Spleen (tissue), 11 donors: ENCODE measurements around the gene SPATA33. TPM values are rescaled to one million over a fixed set of nuclear protein-coding genes. Genes with fewer than 3 reads are reported as not detected.
A peak's percentile ranks its signal among the peaks of the same experiment; 100 is the strongest.
"Not testable (repeated sequence)": the region's sequence is repeated elsewhere in the genome, so short reads cannot be mapped to it uniquely, and the experiment has no call there.

Experiments
- DNase-seq: peaks from one replicate; pipeline ENCODE4 v3.0.0-alpha.2; 2020
- H3K27ac ChIP-seq, 8 donors: fragments of 200-600 bp; sonication (generic) in 7 of 8; 1 replicate in 4 of 8; 2 replicates in 4 of 8; pipeline versions ENCODE4 v1.5.0 to v1.8.0; 2016 to 2021; ENCODE audit warnings: inconsistent platforms in 4 of 8, mild to moderate bottlenecking in 4 of 8, moderate library complexity in 1 of 8
- H3K27me3 ChIP-seq, 7 donors: fragments of 200-600 bp; sonication (generic) in 6 of 7; replicated peaks in 1 of 7; 1 replicate in 4 of 7; 2 replicates in 3 of 7; pipeline versions ENCODE4 v1.5.0 to v1.8.0; 2016 to 2021; ENCODE audit warnings: inconsistent platforms in 3 of 7, mild to moderate bottlenecking in 1 of 7
- H3K36me3 ChIP-seq, 6 donors: fragments of 200-600 bp; sonication (generic) in 5 of 6; 1 replicate in 4 of 6; 2 replicates in 2 of 6; pipeline versions ENCODE4 v1.5.0 to v1.8.0; 2016 to 2021; ENCODE audit warnings: inconsistent platforms in 2 of 6
- H3K4me1 ChIP-seq, 6 donors: fragments of 200-600 bp; sonication (generic) in 5 of 6; 1 replicate in 3 of 6; 2 replicates in 3 of 6; pipeline versions ENCODE4 v1.5.0 to v1.8.0; 2016 to 2021; ENCODE audit warnings: inconsistent platforms in 3 of 6
- H3K4me3 ChIP-seq, 8 donors: fragments of 200-600 bp; sonication (generic) in 7 of 8; 1 replicate in 4 of 8; 2 replicates in 4 of 8; pipeline versions ENCODE4 v1.5.0 to v1.8.0; 2016 to 2021; ENCODE audit warnings: inconsistent platforms in 4 of 8, mild to moderate bottlenecking in 4 of 8, moderate library complexity in 2 of 8
- H3K9me3 ChIP-seq, 8 donors: fragments of 200-600 bp; sonication (generic) in 7 of 8; 1 replicate in 4 of 8; 2 replicates in 4 of 8; pipeline versions ENCODE4 v1.5.0 to v1.8.0; 2016 to 2021; ENCODE audit warnings: inconsistent platforms in 4 of 8
- CTCF ChIP-seq, 11 experiments: fragments of 200-600 bp in 7 of 11; fragments of 450-650 bp in 4 of 11; sonication (generic) in 4 of 11; IDR thresholded peaks in 8 of 11; conservative IDR thresholded peaks in 3 of 11; 1 replicate in 7 of 11; 2 replicates in 4 of 11; pipeline versions ENCODE4 v1.4.0 to v1.8.0; 2016 to 2021; ENCODE audit warnings: antibody characterized with exemption in 11 of 11, inconsistent platforms in 4 of 11, mild to moderate bottlenecking in 1 of 11
- POLR2A ChIP-seq, 3 donors: fragments of 450-650 bp; IDR thresholded peaks; one replicate each; pipeline ENCODE4 v1.5.1; 2017; ENCODE audit warnings: antibody characterized with exemption in 3 of 3, mild to moderate bottlenecking in 1 of 3
- POLR2AphosphoS5 ChIP-seq, 3 donors: sonication (generic); formaldehyde crosslinking; IDR thresholded peaks; one replicate each; pipeline ENCODE4 v1.5.1; 2017; ENCODE audit warnings: antibody characterized with exemption in 3 of 3
- WGBS, 5 donors: extraction: QIAGEN DNeasy Blood & Tissue Kit in 3 of 5; methylation state at CpG; one replicate each; pipeline versions ENCODE4 v1.1.5 to v1.1.7; 2013 to 2018; 5-methylcytosine and 5-hydroxymethylcytosine counted together
- intact Hi-C: fragments of 100-400 bp; cut with DNase I; formaldehyde crosslinking; loops from one replicate; pipeline ENCODE4 v1.15.0; 2023; ENCODE audit warnings: low total_unique reads
- polyA plus RNA-seq, 3 donors: library from polyadenylated mRNA; stranded (reverse); fragments of 200-250 nt; gene quantifications; one replicate each; pipeline ENCODE4 v1.2.1, GENCODE V29; 2013
- total RNA-seq, 7 donors: library from RNA; depleted of rRNA in 3 of 7; stranded (reverse); fragments of >200 nt in 3 of 7; fragmentation: NEBNext Ultra II Directional in 4 of 7; extraction: Animal tissue kit (Norgen Biotek cat#: 25700) in 4 of 7; gene quantifications; one replicate each; pipeline versions ENCODE4 v1.1.0 to v1.2.1, GENCODE V29; 2016 to 2021
- donor health status: healthy with polysubstance abuse.
- donor health status: DM: no; HTN: no; CAD: no; lungs with moderate emphysema.
- donor health status: DM: no; HTN: no; CAD: no.
- donor health status: Bipolar disorder and iron deficiency.
- donor health status: healthy.
- donor health status: DM: no; HTN: no; CAD: no.
- donor health status: DM: yes; HTN: yes; CAD: no.

SPATA33 gene
- total and polyA plus RNA-seq, 10 donors, result 2.9 to 7.0 (median 4.8) TPM

GRCh38 chr16:89658221-89658879 lies 714 bp downstream of the SPATA33 start:
- peak; percentile 83 for DNase-seq
- peaks cover 13 to 54% (median 39%) of the 10 kb centered on the region in 6 donors for H3K4me1 ChIP-seq
- H3K27ac ChIP-seq, result peak overlapping the region; percentile 82 to 96 (median 90)
- 17 to 24% (median 23%) methylated on average over 27 of the region's 27 CpGs for WGBS, 5 donors
- intact Hi-C loops, result no loop called here
- peak overlapping the region; percentile 78 to 100 (median 100) for H3K4me3 ChIP-seq
- H3K9me3 ChIP-seq, result no peaks in the 10 kb centered on the region
- H3K36me3 ChIP-seq, result peaks cover 0 to 38% (median 8%) of the 10 kb centered on the region in 6 donors
- TF ChIP-seq POLR2AphosphoS5 (IDR thresholded peaks at IDR 0.05) (no peak), CTCF (IDR thresholded peaks at IDR 0.05 in 8 of 11, conservative IDR thresholded peaks at IDR 0.05 in 3 of 11) (no peak), POLR2A (IDR thresholded peaks at IDR 0.05) (no peak)
- no peaks in the 10 kb centered on the region for H3K27me3 ChIP-seq

GRCh38 chr16:89660146-89660545 lies 2.5 kb downstream of the SPATA33 start:
- intact Hi-C loops, result no loop called here
- H3K36me3 ChIP-seq, result peaks cover 0 to 36% (median 8%) of the 10 kb centered on the region in 6 donors
- no peak for TF ChIP-seq CTCF (IDR thresholded peaks at IDR 0.05 in 8 of 11, conservative IDR thresholded peaks at IDR 0.05 in 3 of 11)
- TF ChIP-seq POLR2AphosphoS5 (IDR thresholded peaks at IDR 0.05), result no peak
- no peak for TF ChIP-seq POLR2A (IDR thresholded peaks at IDR 0.05)
- H3K4me1 ChIP-seq, result peaks cover 13 to 39% (median 29%) of the 10 kb centered on the region in 6 donors
- H3K27me3 ChIP-seq, result no peaks in the 10 kb centered on the region
- no peak for DNase-seq
- H3K4me3 ChIP-seq, result no peak overlapping the region
- 88 to 99% (median 92%) methylated on average over 7 of the region's 7 CpGs for WGBS, 5 donors
- no peaks in the 10 kb centered on the region for H3K9me3 ChIP-seq
- no peak overlapping the region for H3K27ac ChIP-seq

GRCh38 chr16:89661215-89661614 lies 3.6 kb downstream of the SPATA33 start:
- no peak for TF ChIP-seq CTCF (IDR thresholded peaks at IDR 0.05 in 8 of 11, conservative IDR thresholded peaks at IDR 0.05 in 3 of 11)
- no peak for TF ChIP-seq POLR2A (IDR thresholded peaks at IDR 0.05)
- TF ChIP-seq POLR2AphosphoS5 (IDR thresholded peaks at IDR 0.05), result no peak
- Histone ChIP-seq H3K36me3 (peaks cover 0 to 36% (median 8%) of the 10 kb centered on the region in 6 donors), H3K27ac (no peak overlapping the region), H3K4me1 (peaks cover 12 to 28% (median 20%) of the 10 kb centered on the region in 6 donors), H3K27me3 (no peaks in the 10 kb centered on the region), H3K4me3 (no peak overlapping the region), H3K9me3 (no peaks in the 10 kb centered on the region)
- 93 to 96% (median 95%) methylated on average over 9 of the region's 9 CpGs for WGBS, 5 donors
- DNase-seq, result no peak
- intact Hi-C loops, result no loop called here

GRCh38 chr16:89664238-89664637 lies 6.6 kb downstream of the SPATA33 start:
- Histone ChIP-seq H3K36me3 (peaks cover 0 to 36% (median 8%) of the 10 kb centered on the region in 6 donors), H3K4me1 (peaks cover 0 to 19% (median 8%) of the 10 kb centered on the region in 6 donors)
- H3K4me3 ChIP-seq, intact Hi-C loops, H3K27ac ChIP-seq, DNase-seq, H3K9me3 ChIP-seq, H3K27me3 ChIP-seq: not testable (repeated sequence)
- 85 to 91% (median 87%) methylated on average over 10 to 11 of the region's 11 CpGs for WGBS, 5 donors
